Measurements from ENCODE around the gene PLCXD1. TPM values are rescaled to one million over a fixed set of nuclear protein-coding genes. Genes with fewer than 3 reads are reported as not detected.

Gene PLCXD1
- total RNA-seq, 2 donors from 2014 or later, result 2.2 to 3.0 TPM

DNA sequence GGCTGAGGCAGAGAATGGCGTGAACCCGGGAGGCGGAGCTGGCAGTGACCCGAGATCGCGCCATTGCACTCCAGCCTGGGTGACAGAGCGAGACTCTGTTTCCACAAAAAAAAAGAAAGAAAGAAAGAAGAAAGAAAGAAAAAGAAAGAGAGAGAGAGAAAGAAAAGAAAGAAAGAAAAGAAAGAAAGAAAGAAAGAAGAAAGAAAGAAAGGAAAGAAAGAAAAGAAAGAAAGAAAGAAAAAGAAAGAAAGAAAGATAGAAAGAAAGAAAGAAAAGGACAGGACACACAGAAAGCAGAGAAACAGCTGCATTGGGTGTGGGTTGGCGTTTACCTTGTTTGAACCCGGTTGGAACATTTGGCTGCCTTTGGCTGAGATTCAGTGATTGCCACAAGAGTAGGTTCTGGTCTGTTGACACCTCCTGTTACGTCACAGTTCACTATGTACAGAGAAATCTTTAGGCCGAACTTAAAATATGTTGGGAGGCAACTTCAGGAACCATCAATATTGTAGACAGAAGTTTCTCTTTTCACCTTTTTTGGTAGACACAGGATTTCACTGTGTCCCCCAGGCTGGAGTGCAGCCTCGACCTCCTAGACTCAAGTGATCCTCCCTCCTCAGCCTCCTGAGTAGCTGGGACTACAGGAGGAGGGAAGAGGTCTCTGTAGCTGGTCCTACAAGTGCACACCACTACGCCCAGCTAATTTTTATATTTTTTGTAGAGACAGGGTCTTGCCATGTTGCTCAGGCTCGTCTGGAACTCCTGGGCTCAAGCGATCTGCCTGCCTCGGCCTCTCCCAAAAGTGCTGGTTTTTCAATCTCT lies 16.3 kb upstream of the PLCXD1 start:
- Histone ChIP-seq H3K36me3 (no peaks in the 10 kb centered on the region), H3K9me3 (no peaks in the 10 kb centered on the region), H3K27me3 (no peaks in the 10 kb centered on the region), H3K4me3 (no peak overlapping the region), H3K27ac (no peak overlapping the region), H3K4me1 (peaks cover 0 to 8% of the 10 kb centered on the region in 2 donors)
- no peak for DNase-seq (ENCODE audit: low spot score)
- TF ChIP-seq, protein P1, sequence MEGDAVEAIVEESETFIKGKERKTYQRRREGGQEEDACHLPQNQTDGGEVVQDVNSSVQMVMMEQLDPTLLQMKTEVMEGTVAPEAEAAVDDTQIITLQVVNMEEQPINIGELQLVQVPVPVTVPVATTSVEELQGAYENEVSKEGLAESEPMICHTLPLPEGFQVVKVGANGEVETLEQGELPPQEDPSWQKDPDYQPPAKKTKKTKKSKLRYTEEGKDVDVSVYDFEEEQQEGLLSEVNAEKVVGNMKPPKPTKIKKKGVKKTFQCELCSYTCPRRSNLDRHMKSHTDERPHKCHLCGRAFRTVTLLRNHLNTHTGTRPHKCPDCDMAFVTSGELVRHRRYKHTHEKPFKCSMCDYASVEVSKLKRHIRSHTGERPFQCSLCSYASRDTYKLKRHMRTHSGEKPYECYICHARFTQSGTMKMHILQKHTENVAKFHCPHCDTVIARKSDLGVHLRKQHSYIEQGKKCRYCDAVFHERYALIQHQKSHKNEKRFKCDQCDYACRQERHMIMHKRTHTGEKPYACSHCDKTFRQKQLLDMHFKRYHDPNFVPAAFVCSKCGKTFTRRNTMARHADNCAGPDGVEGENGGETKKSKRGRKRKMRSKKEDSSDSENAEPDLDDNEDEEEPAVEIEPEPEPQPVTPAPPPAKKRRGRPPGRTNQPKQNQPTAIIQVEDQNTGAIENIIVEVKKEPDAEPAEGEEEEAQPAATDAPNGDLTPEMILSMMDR (IDR thresholded peaks at IDR 0.05), result no peak

DNA sequence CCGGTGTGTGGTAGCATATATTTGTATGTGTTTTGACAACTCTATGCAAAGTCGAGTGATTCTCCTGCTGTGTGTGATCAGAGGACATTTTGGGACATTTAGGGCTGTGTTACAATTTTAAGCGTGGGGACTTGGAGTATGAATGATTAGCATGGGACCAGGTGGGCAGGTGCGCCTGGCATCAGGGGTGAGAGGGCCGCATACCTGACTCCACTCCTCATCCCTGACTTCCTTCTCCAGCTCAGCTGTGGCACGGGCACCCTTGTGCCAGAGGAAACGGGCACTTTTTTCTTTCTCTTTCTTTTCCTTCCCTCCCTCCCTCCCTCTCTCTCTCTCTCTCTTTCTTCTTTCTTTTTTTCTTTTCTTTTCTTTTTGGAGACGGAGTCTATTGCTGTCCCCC lies 15.7 kb upstream of the PLCXD1 start:
- Histone ChIP-seq H3K4me1 (peaks cover 0 to 8% of the 10 kb centered on the region in 2 donors), H3K27me3 (no peaks in the 10 kb centered on the region), H3K9me3 (no peaks in the 10 kb centered on the region), H3K4me3 (no peak overlapping the region), H3K27ac (no peak overlapping the region), H3K36me3 (no peaks in the 10 kb centered on the region)
- no peak for DNase-seq (ENCODE audit: low spot score)
- TF ChIP-seq, protein P1 (IDR thresholded peaks at IDR 0.05), result no peak

DNA sequence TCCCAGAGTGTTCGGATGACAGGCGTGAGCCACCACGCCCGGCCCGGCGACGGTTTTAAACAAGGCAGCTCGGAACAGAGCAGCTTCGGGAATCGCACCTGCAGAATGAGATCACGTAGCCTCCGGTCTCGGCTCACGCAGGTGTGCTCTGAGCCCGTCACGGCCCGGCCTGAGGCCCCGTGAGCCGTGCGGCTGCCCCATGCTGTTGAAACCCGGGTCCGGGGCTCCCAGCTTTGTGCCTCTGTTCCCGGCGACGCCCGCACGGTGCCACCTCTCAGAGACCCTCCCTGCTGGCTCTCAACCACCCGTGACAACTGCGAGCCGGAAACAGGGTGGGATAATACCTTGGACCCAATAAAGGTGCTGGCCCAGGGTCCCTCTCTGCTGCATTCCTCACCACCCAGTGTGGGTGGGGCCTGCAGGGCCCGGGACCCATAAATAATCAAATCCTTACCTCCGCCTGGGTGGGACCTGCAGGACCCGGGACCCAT lies 13.4 kb upstream of the PLCXD1 start:
- H3K4me1 ChIP-seq, result no peaks in the 10 kb centered on the region
- H3K4me3 ChIP-seq, result no peak overlapping the region
- no peaks in the 10 kb centered on the region for H3K27me3 ChIP-seq
- H3K36me3 ChIP-seq, result no peaks in the 10 kb centered on the region
- TF ChIP-seq, protein P1 (IDR thresholded peaks at IDR 0.05), result no peak
- H3K27ac ChIP-seq, result no peak overlapping the region
- H3K9me3 ChIP-seq, result no peaks in the 10 kb centered on the region
- peak; percentile 52 for DNase-seq (ENCODE audit: low spot score)

DNA sequence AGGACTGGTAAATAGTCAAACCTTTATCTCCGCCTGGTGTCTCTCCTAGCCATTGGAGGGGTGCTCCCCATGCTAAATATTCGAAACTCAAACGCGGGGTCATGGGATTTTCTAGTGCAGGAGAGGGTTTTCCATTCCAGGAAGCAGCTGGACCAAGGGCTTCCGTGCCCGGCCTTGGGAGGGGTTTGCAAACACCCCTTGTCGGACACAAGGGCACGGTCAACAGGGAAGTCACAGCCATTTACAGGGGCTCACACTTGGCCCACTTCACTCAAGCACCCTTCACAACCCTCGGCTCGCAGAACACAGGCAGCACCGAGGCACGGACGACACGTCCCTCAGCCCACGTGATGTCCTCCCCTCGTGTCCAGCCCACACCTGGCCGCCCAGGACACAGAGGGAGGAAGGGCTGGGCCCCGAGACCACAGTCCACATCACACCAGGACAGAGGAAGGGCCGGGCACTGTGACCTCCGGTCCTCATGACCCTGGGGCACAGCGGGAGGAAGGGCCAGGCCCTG lies 10.3 kb upstream of the PLCXD1 start:
- no peak for DNase-seq (ENCODE audit: low spot score)
- no peaks in the 10 kb centered on the region for H3K36me3 ChIP-seq
- H3K9me3 ChIP-seq, result no peaks in the 10 kb centered on the region
- no peak overlapping the region for H3K4me3 ChIP-seq
- TF ChIP-seq, protein P1 (IDR thresholded peaks at IDR 0.05), result no peak
- peaks cover 0 to 8% of the 10 kb centered on the region in 2 donors for H3K4me1 ChIP-seq
- H3K27me3 ChIP-seq, result no peaks in the 10 kb centered on the region
- H3K27ac ChIP-seq, result no peak overlapping the region

DNA sequence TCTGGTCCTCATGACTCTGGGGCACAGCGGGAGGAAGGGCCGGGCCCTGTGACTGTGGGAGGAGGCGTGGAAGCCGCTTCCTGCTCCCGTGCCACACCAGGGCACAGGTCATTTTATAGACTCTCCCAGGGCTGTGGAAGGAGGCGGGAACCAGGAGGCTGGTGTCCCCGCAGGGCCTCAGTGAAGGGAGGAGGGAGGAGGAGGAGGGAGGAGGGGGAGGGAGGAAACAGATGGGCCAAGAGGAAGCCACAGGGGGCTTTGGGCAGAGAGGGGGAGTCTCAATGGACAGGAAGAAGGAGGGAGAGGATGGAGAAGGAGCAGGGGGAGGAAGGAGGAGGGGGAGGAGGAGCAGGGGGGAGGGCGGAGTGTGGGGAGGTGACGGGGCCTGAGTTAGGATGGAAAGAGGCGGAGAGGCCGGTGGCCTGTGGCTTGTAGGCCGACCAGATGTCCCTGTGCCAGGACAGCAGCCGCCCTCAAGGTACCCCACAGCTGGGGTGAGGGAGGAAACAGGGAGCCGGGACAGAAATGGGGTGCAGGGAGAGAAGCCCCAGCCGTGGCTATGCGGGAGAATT lies 6.2 kb upstream of the PLCXD1 start:
- Histone ChIP-seq H3K27ac (no peak overlapping the region), H3K27me3 (no peaks in the 10 kb centered on the region), H3K4me3 (peak overlapping the region in 1 of 2 donors; percentile 55), H3K36me3 (no peaks in the 10 kb centered on the region), H3K9me3 (no peaks in the 10 kb centered on the region), H3K4me1 (peaks cover 0 to 19% of the 10 kb centered on the region in 2 donors)
- no peak for DNase-seq (ENCODE audit: low spot score)
- TF ChIP-seq, protein P1 (IDR thresholded peaks at IDR 0.05), result no peak

Data from right atrium auricular region (tissue), 2 donors.